ENCODE results near the gene ERBB2. TPM values are rescaled to one million over a fixed set of nuclear protein-coding genes. Genes with fewer than 3 reads are reported as not detected.

The ERBB2 gene
- total RNA-seq, 2 donors from 2014 or later, result 72.7 to 78.5 TPM

DNA sequence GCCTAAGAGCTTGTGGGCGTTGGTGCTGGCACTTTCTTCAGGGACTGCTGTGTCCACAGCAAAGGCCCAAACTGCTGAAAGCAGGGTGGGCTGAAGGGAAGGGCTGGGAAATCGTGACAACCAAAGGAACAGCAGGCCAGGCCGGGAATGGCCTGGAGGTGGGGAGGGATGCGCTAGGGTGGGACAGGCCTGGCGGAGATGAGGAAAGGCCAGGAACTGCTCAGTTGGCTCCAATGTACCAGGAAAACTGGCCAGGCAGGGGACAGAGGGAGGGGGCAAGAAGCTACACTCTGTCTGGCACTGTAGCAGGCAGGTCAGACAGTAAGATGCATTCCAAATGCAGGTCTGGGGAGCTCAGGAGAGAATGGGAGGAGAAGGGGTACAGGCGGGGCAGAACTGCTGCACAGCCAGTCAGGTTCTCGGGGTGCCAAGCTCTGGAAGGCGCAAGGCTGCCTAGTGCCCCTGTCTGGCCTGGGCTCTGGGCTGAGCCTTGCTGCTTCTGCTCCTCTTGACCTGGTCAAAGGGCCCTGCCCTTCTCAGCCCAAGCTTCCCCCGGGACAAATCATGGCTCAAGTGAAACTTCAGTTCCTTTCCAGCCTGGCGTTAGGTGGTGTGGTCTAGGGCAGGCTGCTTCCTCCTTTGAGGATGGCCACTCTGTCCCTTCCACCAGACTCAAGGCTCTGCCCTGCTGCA, 24.3 kb upstream of the ERBB2 start:
- DNase-seq (no peak), ATAC-seq (no peak)
- intact Hi-C loops (cut with DNase I), result no loop called here

DNA sequence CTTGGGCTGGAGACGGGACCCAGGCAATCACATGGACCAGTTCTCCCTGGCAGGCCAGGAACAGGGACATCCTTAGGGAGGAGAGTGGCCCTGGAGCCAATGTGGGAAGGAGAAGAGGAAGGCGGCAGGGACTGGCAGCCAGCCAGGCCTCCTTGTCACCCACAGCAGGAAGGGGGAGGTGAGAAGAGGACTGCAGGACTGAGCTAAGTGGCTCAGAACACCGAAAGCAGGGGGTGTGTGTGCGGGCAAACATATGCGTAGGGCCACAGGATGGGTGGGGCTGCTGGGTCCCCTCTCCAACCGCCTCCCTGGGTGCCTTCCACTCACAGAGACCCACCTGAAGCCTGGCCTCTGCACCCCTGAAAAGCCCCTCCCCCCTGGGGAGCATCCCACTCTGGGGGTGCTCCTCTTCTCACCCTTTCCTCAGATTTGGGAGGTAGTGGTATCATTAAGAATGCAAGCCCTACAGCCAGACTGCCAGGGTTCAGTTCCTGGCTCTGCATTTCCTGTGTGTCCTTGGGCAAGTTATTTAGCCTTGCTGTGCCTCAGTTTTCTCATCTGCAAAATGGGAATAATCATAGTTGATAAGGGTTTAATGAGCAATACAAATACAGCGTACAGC, 23.6 kb upstream of the ERBB2 start:
- DNase-seq, result peak; percentile 72
- intact Hi-C loops (cut with DNase I), result no loop called here
- peak; percentile 33 to 36 for ATAC-seq

GRCh38 chr17:39677072-39677471, 22.8 kb upstream of the ERBB2 start:
- intact Hi-C loops (cut with DNase I), result no loop called here
- DNase-seq, result no peak

GRCh38 chr17:39677542-39678339, 22.1 kb upstream of the ERBB2 start:
- intact Hi-C loops (cut with DNase I), result no loop called here
- DNase-seq (peak; percentile 75), ATAC-seq (peak; percentile 68 to 71)

More at GRCh38 chr17:39677072-39677471, 22.8 kb upstream of the ERBB2 start:
- ATAC-seq, result no peak

DNA sequence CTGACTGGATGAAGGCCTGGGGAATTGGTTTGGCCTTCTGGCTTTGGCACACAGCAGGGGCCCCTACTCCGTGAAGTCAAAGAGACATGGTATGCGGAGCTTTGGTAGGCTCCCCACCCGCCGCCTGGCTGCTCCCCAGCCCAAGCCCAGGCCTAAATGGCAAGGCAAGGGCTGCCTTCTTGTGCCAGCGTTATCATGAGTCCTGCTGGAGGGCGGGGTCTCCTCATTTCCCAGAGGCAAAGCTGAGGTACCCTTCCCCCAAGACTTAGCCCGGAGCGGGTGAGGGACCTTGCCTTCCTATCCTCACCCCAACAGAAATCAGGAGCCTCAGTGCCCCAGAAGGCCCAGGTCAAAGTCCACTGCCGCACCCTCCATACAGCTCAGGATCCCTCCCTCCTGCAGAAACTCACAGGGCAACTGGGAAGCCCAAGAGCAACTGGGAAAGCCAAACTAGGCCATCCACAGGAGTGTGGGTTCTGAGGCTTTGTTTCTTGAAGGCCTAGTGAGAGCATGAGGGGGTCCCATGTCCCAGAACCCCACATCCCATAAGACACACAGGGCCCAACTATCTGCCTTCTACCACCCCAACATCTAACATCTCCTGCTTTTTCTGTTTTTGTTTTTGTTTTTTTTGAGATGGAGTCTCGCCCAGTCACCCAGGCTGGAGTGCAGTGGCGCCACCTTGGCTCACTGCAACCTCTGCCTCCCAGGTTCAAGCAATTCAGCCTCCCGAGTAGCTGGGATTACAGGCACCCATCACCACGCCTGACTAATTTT, 21.3 kb upstream of the ERBB2 start:
- no peak for ATAC-seq
- DNase-seq, result no peak
- intact Hi-C loops (cut with DNase I), result no loop called here

DNA sequence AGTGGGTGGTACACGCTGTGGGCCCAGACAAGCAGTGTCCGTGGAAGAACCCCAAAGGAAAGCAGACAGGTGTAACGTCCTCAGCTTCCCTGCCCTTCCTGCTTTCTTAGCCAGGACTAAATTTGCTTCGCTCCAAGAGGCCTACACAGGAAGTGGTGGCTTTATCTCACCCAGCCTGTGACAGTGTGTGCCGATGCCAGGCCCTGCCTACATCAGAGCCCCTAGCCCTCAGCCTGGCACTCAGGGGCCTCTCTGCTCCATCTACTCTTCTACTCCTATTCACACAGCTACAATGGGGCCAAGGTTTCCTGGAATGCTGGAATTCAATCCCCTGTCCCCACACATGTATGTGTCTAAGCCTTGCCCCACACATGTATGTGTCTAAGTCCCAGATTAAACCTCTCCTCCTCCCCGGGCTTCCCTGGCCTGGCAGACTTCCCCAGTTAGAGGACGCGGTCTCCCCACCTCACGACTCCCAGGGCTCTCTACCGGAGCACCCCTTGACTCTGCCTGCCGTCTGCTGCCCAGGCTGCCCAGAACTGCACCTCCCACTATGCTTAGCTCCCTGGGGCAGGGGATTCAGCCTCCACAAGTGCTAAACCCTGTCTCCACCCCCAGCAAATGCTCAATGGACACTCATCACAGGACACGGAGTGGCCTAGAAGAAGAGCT, 20.2 kb upstream of the ERBB2 start:
- ATAC-seq (peak; percentile 32 to 55), DNase-seq (no peak)
- intact Hi-C loops (cut with DNase I), result no loop called here

GRCh38 chr17:39683295-39683939, 16.4 kb upstream of the ERBB2 start:
- DNase-seq (no peak), ATAC-seq (no peak)
- intact Hi-C loops (cut with DNase I), result no loop called here

- intact Hi-C loops (cut with DNase I), result no loop called here
- DNase-seq (no peak), ATAC-seq (no peak)
Observed at GRCh38 chr17:39684369-39685192, 15.3 kb upstream of the ERBB2 start.

DNA sequence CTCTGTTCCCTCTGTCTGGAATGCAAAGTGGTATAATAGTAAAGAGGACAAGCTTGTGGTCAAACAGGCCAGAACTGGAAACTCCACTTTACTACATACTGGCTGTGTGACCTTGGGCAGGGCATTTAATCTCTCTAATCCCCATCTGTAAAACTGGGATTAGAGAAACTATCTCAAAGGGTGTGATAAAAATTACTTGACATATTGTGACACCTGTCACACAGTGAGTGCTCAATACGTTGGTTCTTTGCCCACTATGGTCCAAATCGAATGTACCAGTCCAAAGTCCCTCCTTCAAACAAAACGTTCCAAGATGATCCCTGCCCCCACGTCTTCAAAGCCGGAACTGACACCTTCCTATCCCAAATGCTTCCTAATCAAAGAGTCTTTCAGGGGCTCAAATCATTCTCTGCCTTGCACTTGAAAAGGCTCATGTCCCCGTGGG, 12.7 kb upstream of the ERBB2 start:
- DNase-seq (no peak), ATAC-seq (no peak)
- intact Hi-C loops (cut with DNase I), result no loop called here

DNA sequence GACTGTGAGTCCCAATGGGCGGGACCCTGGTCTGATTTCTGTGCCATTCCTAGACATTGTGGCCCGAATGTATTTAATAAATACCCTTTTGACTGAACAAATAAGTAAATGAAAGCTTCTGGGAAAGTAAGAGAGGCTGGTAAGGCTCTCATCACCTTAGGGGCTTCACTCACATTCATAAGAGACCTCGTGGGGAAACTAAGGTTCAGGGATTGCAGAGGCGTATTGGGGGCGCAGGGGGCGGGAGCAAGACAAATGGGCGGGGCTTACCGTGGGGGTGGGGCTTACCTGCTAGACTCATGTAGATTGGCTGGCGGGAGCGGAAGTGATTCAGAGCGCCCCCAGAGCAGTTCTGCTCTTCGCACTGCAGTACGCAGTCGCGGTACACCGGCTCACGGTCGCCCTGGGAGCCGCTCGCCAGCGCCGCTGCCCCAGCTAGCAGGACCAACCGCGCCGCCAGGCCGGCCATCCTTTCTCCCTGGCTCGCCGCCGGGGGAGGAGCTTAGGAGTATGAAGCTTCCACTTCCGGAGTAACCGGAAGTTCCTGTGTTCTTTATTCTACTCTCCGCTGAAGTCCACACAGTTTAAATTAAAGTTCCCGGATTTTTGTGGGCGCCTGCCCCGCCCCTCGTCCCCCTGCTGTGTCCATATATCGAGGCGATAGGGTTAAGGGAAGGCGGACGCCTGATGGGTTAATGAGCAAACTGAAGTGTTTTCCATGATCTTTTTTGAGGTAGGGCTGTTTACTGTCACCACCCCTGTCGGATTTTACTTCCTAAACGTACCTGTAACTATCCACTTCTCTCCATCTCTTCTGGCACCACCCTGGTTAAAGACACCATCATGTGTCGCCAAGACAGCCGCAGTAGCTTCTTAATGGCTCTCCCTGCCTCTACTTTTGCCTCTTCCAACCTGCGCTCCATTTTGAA, 12.1 kb upstream of the ERBB2 start, which contains the start of gene PGAP3:
Gene PGAP3, minus strand, starts transcription at position 512 of the 929 bp plus-strand sequence. Its CDS starts 43 bp downstream, at position 469.
- intact Hi-C loops (cut with DNase I), result no loop called here
- DNase-seq, result peak; percentile 92
- ATAC-seq, result peak; percentile 95 to 96

DNA sequence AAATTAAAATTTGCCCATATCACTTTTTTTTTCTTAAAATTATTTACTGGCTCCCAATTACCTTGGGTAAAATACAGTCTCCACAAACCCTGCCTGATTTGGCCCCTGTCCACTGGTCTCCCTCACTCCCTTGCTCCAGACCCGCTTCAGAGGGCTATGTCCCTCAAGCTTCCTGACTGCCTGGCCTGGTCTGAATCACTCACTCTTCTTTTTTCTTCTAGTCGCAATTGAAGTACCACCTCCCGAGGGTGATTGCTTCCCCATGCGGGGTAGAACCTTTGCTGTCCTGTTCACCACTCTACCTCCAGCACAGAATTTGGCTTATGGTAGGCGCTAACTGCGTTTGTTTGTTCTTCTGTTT, 11.4 kb upstream of the ERBB2 start:
- no peak for DNase-seq
- no peak for ATAC-seq
- intact Hi-C loops (cut with DNase I), result no loop called here

DNA sequence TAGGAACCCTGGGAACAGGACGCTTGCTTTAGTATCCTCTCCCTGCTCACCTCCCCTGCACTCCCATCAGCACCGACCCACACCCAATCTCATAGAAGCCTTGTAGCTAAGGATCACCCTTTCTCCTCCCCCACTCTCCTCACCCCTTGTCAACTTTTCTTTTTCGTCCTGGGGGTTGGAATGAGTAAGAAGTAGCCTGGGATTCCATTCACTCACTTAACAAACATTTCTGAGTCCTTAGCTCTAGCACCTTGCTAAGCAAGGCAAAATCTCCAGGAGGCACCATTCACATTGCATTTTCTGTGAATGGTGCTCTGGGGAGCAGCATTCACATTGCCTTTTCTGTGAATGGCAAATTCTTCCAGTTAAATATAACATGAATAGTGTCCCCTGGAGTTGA, 10.9 kb upstream of the ERBB2 start:
- DNase-seq, result no peak
- intact Hi-C loops (cut with DNase I), result no loop called here

GRCh38 chr17:39694593-39694992, 5.3 kb upstream of the ERBB2 start:
- intact Hi-C loops (cut with DNase I), result no loop called here
- ATAC-seq (no peak), DNase-seq (no peak)

More for the DNA sequence above, 10.9 kb upstream of the ERBB2 start:
- ATAC-seq, result no peak

- DNase-seq, result no peak
- intact Hi-C loops (cut with DNase I), result no loop called here
- ATAC-seq, result no peak
Observed at GRCh38 chr17:39695089-39695474, 4.8 kb upstream of the ERBB2 start.

DNA sequence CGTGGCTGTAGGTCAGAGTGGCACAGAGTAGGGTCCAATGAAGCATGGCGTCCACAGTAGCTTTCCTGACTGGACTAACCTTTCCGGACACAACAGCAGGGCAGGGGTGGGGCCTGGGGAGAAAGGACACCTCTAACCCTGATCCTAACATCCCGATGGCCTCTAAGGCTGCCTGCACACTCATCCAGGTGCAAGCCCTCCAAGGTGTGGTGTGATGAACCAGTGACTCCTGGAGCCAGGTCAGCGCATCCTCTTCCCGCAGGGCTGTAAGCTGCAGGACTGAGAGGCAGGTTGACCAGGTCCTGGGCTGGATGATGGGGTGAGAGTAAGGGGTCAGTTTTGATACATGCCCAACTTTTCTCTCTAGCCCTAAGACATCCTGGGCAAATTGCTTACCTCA, 3.1 kb upstream of the ERBB2 start:
- DNase-seq (no peak), ATAC-seq (no peak)
- intact Hi-C loops (cut with DNase I), result no loop called here

DNA sequence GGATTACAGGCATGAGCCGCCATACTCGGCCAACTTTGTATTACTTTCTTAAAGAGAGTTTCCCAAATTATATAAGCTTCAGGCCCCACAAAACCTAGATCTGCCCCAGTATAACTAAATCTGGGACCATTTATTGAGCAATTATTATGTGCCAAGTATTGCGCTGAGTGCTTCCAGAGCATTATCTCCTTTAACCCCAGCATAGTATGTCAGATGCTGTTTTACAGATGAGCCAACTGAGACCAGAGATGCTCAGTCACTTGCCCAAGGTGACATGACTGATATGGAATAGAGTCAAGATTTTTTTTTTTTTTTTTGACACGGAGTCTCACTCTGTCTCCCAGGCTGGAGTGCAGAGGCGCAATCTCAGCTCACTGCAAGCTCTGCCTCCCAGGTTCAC, 1.9 kb upstream of the ERBB2 start:
- no peak for ATAC-seq
- no peak for DNase-seq
- intact Hi-C loops (cut with DNase I), result no loop called here
